K562 (cell line): ENCODE data around the gene C7orf57. TPM values are rescaled to one million over a fixed set of nuclear protein-coding genes. Genes with fewer than 3 reads are reported as not detected.

Experiments
- ATAC-seq: fragments of 200-7000 bp; cut with Tn5 transposase; 3 replicates; pipeline ENCODE4 v1.9.1; 2020; ENCODE audit warnings: moderate library complexity
- BruUV-seq: library from RNA; stranded (reverse); fragments of 400-500 nt; replicated peaks from 2 replicates; lab custom pipeline; 2021; lab: Mats Ljungman, UMichigan
- CTCF ChIA-PET: fragments of 300-600 bp; formaldehyde crosslinking; extraction: SDS; loops from one replicate; lab custom pipeline; 2021; ENCODE audit warnings: low intra/inter-chr PET ratio; lab: Yijun Ruan, JAX
- POLR2A ChIA-PET: fragments of 300-600, 350-650 bp; sonication (Branson Sonifier 250); formaldehyde crosslinking; extraction: SDS; loops from one replicate; lab custom pipeline; 2021; ENCODE audit warnings: antibody characterized with exemption, inconsistent platforms; lab: Yijun Ruan, JAX
- DNase-seq, 4 experiments: peaks; one replicate each; pipeline versions ENCODE4 v3.0.0 to v3.0.0-alpha.2; 2011 to 2018; ENCODE audit warnings: low spot score in 3 of 4, mixed read lengths in 3 of 4; ENCODE audit errors: extremely low read depth in 1 of 4
- FAIRE-seq: peaks from 2 replicates; lab custom pipeline; 2011; peaks lifted over from hg19 to GRCh38; lab: Jason Lieb, UNC
- H2AFZ ChIP-seq: 2 replicates; pipeline ENCODE4 v1.6.0; 2011; ENCODE audit warnings: low read depth, low read length, control low read depth, inconsistent platforms
- H3K27ac ChIP-seq: fragments of 200-600 bp; 3 replicates; pipeline ENCODE4 v1.8.0; 2011; ENCODE audit warnings: low read depth, mild to moderate bottlenecking, control low read depth, inconsistent platforms, low read length, moderate library complexity, mixed read lengths; ENCODE audit errors: extremely low read depth
- H3K27me3 ChIP-seq, 2 experiments: fragments of 300-600 bp in 1 of 2; 2 replicates in 1 of 2; 3 replicates in 1 of 2; pipeline versions ENCODE4 v1.6.0 to v1.8.0; 2011; ENCODE audit warnings: inconsistent platforms in 2 of 2, low read length in 2 of 2, mild to moderate bottlenecking in 1 of 2, mixed read lengths in 1 of 2, moderate library complexity in 1 of 2; ENCODE audit not compliant: control insufficient read depth in 2 of 2, insufficient read depth in 2 of 2
- H3K36me3 ChIP-seq: fragments of 300-600 bp; 3 replicates; pipeline ENCODE4 v1.8.0; 2011; ENCODE audit warnings: mild to moderate bottlenecking, low read length, inconsistent platforms; ENCODE audit not compliant: control insufficient read depth, insufficient read depth
- H3K4me1 ChIP-seq, 2 experiments: fragments of 200-600 bp in 1 of 2; replicated peaks in 1 of 2; 2 replicates in 1 of 2; 3 replicates in 1 of 2; pipeline versions ENCODE4 v1.5.1 to v1.8.0; 2011; ENCODE audit warnings: inconsistent platforms in 2 of 2, low read length in 2 of 2, mild to moderate bottlenecking in 1 of 2, mixed read lengths in 1 of 2, moderate library complexity in 1 of 2; ENCODE audit not compliant: control insufficient read depth in 2 of 2, insufficient read depth in 2 of 2
- H3K4me2 ChIP-seq: 2 replicates; pipeline ENCODE4 v1.6.1; 2011; ENCODE audit warnings: low read length, control low read depth, inconsistent platforms, mixed read lengths; ENCODE audit not compliant: insufficient read depth
- H3K4me3 ChIP-seq: fragments of 200-600 bp; sonication (generic), shearing (Covaris generic); 2 replicates; pipeline ENCODE4 v1.5.1; 2016; ENCODE audit warnings: control low read depth, inconsistent platforms
- H3K79me2 ChIP-seq: fragments of 200-600 bp; 3 replicates; pipeline ENCODE4 v1.8.0; 2011; ENCODE audit warnings: low read length, inconsistent platforms; ENCODE audit not compliant: control insufficient read depth, insufficient read depth
- H3K9ac ChIP-seq, 2 experiments: 2 replicates each; pipeline versions ENCODE4 v1.6.0 to v1.6.1; 2011; ENCODE audit warnings: low read depth in 2 of 2, low read length in 2 of 2, control low read depth in 1 of 2, inconsistent platforms in 1 of 2, mild to moderate bottlenecking in 1 of 2, mixed read lengths in 1 of 2; ENCODE audit not compliant: insufficient read depth in 1 of 2
- H3K9me1 ChIP-seq: one replicate; pipeline ENCODE4 v1.6.0; 2011; ENCODE audit warnings: inconsistent platforms, mild to moderate bottlenecking, low read length, moderate library complexity; ENCODE audit not compliant: control insufficient read depth, insufficient read depth
- H3K9me3 ChIP-seq: replicated peaks from 2 replicates; pipeline ENCODE4 v1.5.1; 2011; ENCODE audit warnings: low read depth, low read length, inconsistent platforms; ENCODE audit not compliant: control insufficient read depth, insufficient read depth
- H4K20me1 ChIP-seq: replicated peaks from 2 replicates; pipeline ENCODE4 v1.6.1; 2011; ENCODE audit warnings: low read length, inconsistent platforms, mixed read lengths; ENCODE audit not compliant: control insufficient read depth, insufficient read depth
- ATF7 ChIP-seq: fragments of 450-650 bp; IDR thresholded peaks from 2 replicates; pipeline ENCODE4 v1.7.1; 2014; ENCODE audit warnings: mild to moderate bottlenecking, moderate library complexity
- HNRNPUL1 ChIP-seq: fragments of 200-400 bp; formaldehyde crosslinking; IDR thresholded peaks from 2 replicates; pipeline ENCODE4 v1.6.1; 2017; ENCODE audit warnings: low read length
- JUN ChIP-seq, 2 experiments: sonication (generic) in 1 of 2; formaldehyde crosslinking in 1 of 2; IDR thresholded peaks; 2 replicates each; pipeline versions ENCODE4 v1.6.1 to v1.8.0; 2012 to 2022; ENCODE audit warnings: borderline replicate concordance in 2 of 2, mild to moderate bottlenecking in 2 of 2, improper control_type of control experiment in 1 of 2, low read depth in 1 of 2, low read length in 1 of 2, missing genetic modification reagents in 1 of 2
- MAZ ChIP-seq, 2 experiments: fragments of 450-650 bp in 1 of 2; sonication (generic) in 1 of 2; formaldehyde crosslinking; IDR thresholded peaks in 1 of 2; conservative IDR thresholded peaks in 1 of 2; 2 replicates each; pipeline versions ENCODE4 v1.4.0 to v1.5.0; 2020; ENCODE audit warnings: mild to moderate bottlenecking in 1 of 2, missing genetic modification reagents in 1 of 2
- RBM39 ChIP-seq: fragments of 200-400 bp; formaldehyde crosslinking; optimal IDR thresholded peaks from 2 replicates; pipeline ENCODE3; 2018; ENCODE audit warnings: low read depth, low read length
- ZBTB2 ChIP-seq: fragments of 450-650 bp; IDR thresholded peaks from 2 replicates; pipeline ENCODE4 v1.6.1; 2016; ENCODE audit warnings: antibody characterized with exemption
- ZFP36 ChIP-seq: fragments of 150-350 bp; IDR thresholded peaks from 2 replicates; pipeline ENCODE4 v1.6.1; 2018; ENCODE audit warnings: low read length, low read depth; ENCODE audit not compliant: partially characterized antibody
- ZNF174 ChIP-seq: fragments of 250-450 bp; sonication (Bioruptor Pico); IDR thresholded peaks from 2 replicates; pipeline ENCODE4 v1.4.0; 2020; ENCODE audit warnings: mild to moderate bottlenecking
- ZNF318 ChIP-seq, 2 experiments: fragments of 450-650 bp; IDR thresholded peaks; 2 replicates each; pipeline ENCODE4 v1.6.1; 2016; ENCODE audit warnings: mild to moderate bottlenecking in 2 of 2, borderline replicate concordance in 1 of 2, low read depth in 1 of 2, moderate library complexity in 1 of 2
- in situ Hi-C: fragments of 300-500 bp; cut with MboI; formaldehyde crosslinking; loops from 4 replicates; pipeline ENCODE4 v1.15.0; 2018; ENCODE audit warnings: inconsistent platforms, mixed read lengths
- intact Hi-C: fragments of 100-400 bp; cut with micrococcal nuclease; formaldehyde crosslinking; loops from 2 replicates; pipeline ENCODE4 v1.14.2; 2022
- polyA plus RNA-seq, 8 experiments: library from polyadenylated mRNA; depleted of rRNA in 4 of 8; stranded (reverse) in 5 of 8; unstranded in 3 of 8; fragments of >200 nt; fragmentation: Nextera tagmentation in 2 of 8; fragmentation: Illumina TruSeq in 1 of 8; extraction: Ambion mirVana in 2 of 8; extraction: Trizol in 1 of 8; gene quantifications; 2 replicates each; pipeline versions ENCODE4 v1.2.1 to v1.2.3, GENCODE V29; 2011 to 2014; ENCODE audit warnings: inconsistent platforms in 1 of 8, missing spikeins in 1 of 8
- total RNA-seq, 7 experiments: library from RNA; depleted of rRNA in 6 of 7; stranded (reverse); fragments of >200 nt in 6 of 7; fragmentation: Illumina TruSeq in 2 of 7; extraction: Trizol in 2 of 7; gene quantifications; 2 replicates each; pipeline versions ENCODE4 v1.2.1 to v1.2.3, GENCODE V29; 2011 to 2021; ENCODE audit warnings: low replicate concordance in 1 of 7

C7orf57 gene
- total and polyA plus RNA-seq, 9 of the 15 experiments (the other 6 are each of a cell fraction or from before 2014, with no cell fraction given), result not detected

GRCh38 chr7:48016641-48017040 is 18.7 kb upstream of the C7orf57 start:
- H3K4me3 ChIP-seq, result no peak overlapping the region
- ATAC-seq, result no peak
- no TSS peak for BruUV-seq
- no peaks in the 10 kb centered on the region for H3K36me3 ChIP-seq
- intact Hi-C loops, result no loop called here
- no peaks in the 10 kb centered on the region for H3K9me3 ChIP-seq
- POLR2A ChIA-PET, result no interaction called here
- no peaks in the 10 kb centered on the region for H3K9me1 ChIP-seq
- H3K27me3 ChIP-seq, result no peaks in the 10 kb centered on the region
- no peaks in the 10 kb centered on the region for H3K79me2 ChIP-seq
- no peaks in the 10 kb centered on the region for H3K4me1 ChIP-seq
- CTCF ChIA-PET, result no interaction called here
- no peak overlapping the region for H3K27ac ChIP-seq
- H3K9ac ChIP-seq, result no peak overlapping the region
- in situ Hi-C loops, result no loop called here
- FAIRE-seq, result no peak
- H2AFZ ChIP-seq, result no peak overlapping the region
- H3K4me2 ChIP-seq, result no peak overlapping the region
- no peak for DNase-seq
- no peaks in the 10 kb centered on the region for H4K20me1 ChIP-seq
- TF ChIP-seq ZFP36 (no peak), ATF7 (no peak), HNRNPUL1 (no peak), ZNF174 (CRISPR knock-in tag) (no peak), JUN (IDR thresholded peaks at IDR 0.05; ENCODE audit: borderline replicate concordance, low read depth, low read length) (no peak), JUN (CRISPR knock-in tag; IDR thresholded peaks at IDR 0.05; ENCODE audit: borderline replicate concordance) (no peak), ZNF318 (IDR thresholded peaks at IDR 0.05; ENCODE audit: borderline replicate concordance in 1 of 2, low read depth in 1 of 2) (no peak), RBM39 (no peak), MAZ (CRISPR knock-in tag; conservative IDR thresholded peaks at IDR 0.05 in 1 of 2, IDR thresholded peaks at IDR 0.05 in 1 of 2) (no peak), ZBTB2 (no peak)
